Peyer's patch (tissue), 4 donors: ENCODE data around the gene RPL29.

Source experiments
- CTCF ChIP-seq, 6 experiments: fragments of 450-650 bp in 4 of 6; fragments of 200-600 bp in 2 of 6; sonication (generic) in 1 of 6; IDR thresholded peaks; one replicate each; pipeline ENCODE4 v1.5.1; 2017 to 2019; ENCODE audit warnings: antibody characterized with exemption in 6 of 6, mild to moderate bottlenecking in 3 of 6, moderate library complexity in 1 of 6
- POLR2A ChIP-seq, 2 donors: fragments of 450-650 bp; IDR thresholded peaks; one replicate each; pipeline ENCODE4 v1.5.1; 2017; ENCODE audit warnings: antibody characterized with exemption in 2 of 2, mild to moderate bottlenecking in 2 of 2, moderate library complexity in 2 of 2

- TF ChIP-seq CTCF (IDR thresholded peaks at IDR 0.05): no peak
- no peak for TF ChIP-seq POLR2A (IDR thresholded peaks at IDR 0.05)
These were observed 34.7 kb downstream of the RPL29 start for GRCh38 chr3:51961011-51961410.
